MM.1S (cell line): ENCODE measurements around the gene ZNF124.

ENCODE experiments used
- DNase-seq: peaks from one replicate; pipeline ENCODE4 v3.0.0-alpha.2; 2015
- H2AFZ ChIP-seq: fragments of 300-600 bp; sonication (generic); 2 replicates; pipeline ENCODE4 v1.6.0; 2016; ENCODE audit warnings: antibody characterized with exemption, low read length
- H3F3A ChIP-seq: fragments of 300-600 bp; sonication (generic); 2 replicates; pipeline ENCODE4 v1.6.1; 2016; ENCODE audit warnings: mild to moderate bottlenecking, antibody characterized with exemption, low read length, moderate library complexity, mixed read lengths; ENCODE audit not compliant: insufficient read depth
- H3K27ac ChIP-seq: fragments of 300-600 bp; sonication (generic); 2 replicates; pipeline ENCODE4 v1.5.1; 2016; ENCODE audit warnings: mild to moderate bottlenecking, low read length
- H3K27me3 ChIP-seq: fragments of 300-600 bp; sonication (generic); replicated peaks from 2 replicates; pipeline ENCODE4 v1.6.0; 2016; ENCODE audit warnings: low read length; ENCODE audit not compliant: insufficient read depth
- H3K36me3 ChIP-seq: fragments of 300-600 bp; sonication (generic); replicated peaks from 2 replicates; pipeline ENCODE4 v1.6.1; 2016; ENCODE audit warnings: mild to moderate bottlenecking, low read length, mixed read lengths; ENCODE audit not compliant: insufficient read depth
- H3K4me1 ChIP-seq: fragments of 300-600 bp; sonication (generic); 2 replicates; pipeline ENCODE4 v1.6.1; 2016; ENCODE audit warnings: low read length, mixed read lengths
- H3K4me2 ChIP-seq: fragments of 300-600 bp; sonication (generic); 2 replicates; pipeline ENCODE4 v1.6.0; 2016; ENCODE audit warnings: low read depth, low read length
- H3K4me3 ChIP-seq: fragments of 300-600 bp; sonication (generic); 2 replicates; pipeline ENCODE4 v1.5.1; 2016; ENCODE audit warnings: low read length, mixed read lengths
- H3K79me2 ChIP-seq: fragments of 300-600 bp; sonication (generic); 2 replicates; pipeline ENCODE4 v1.6.1; 2016; ENCODE audit warnings: mixed run types, low read length, mixed read lengths
- H3K9ac ChIP-seq: fragments of 300-600 bp; sonication (generic); 2 replicates; pipeline ENCODE4 v1.6.1; 2016; ENCODE audit warnings: low read length, mixed read lengths
- H3K9me2 ChIP-seq: fragments of 300-600 bp; sonication (generic); replicated peaks from 2 replicates; pipeline ENCODE4 v1.6.1; 2016; ENCODE audit warnings: mild to moderate bottlenecking, low read length, mixed read lengths; ENCODE audit not compliant: insufficient read depth
- H3K9me3 ChIP-seq: fragments of 300-600 bp; sonication (generic); replicated peaks from 2 replicates; pipeline ENCODE4 v1.6.1; 2016; ENCODE audit warnings: mild to moderate bottlenecking, low read length, mixed read lengths; ENCODE audit not compliant: insufficient read depth
- H4K20me1 ChIP-seq: fragments of 300-600 bp; sonication (generic); 2 replicates; pipeline ENCODE4 v1.6.1; 2016; ENCODE audit warnings: mild to moderate bottlenecking, low read length, moderate library complexity, mixed read lengths; ENCODE audit not compliant: insufficient read depth
- CTCF ChIP-seq: fragments of 300-600 bp; sonication (generic); IDR thresholded peaks from 2 replicates; pipeline ENCODE4 v1.5.1; 2016; ENCODE audit warnings: antibody characterized with exemption, low read length, mixed read lengths
- EZH2 ChIP-seq: fragments of 300-600 bp; sonication (generic); optimal IDR thresholded peaks from 2 replicates; pipeline ENCODE3; 2017; ENCODE audit warnings: low read depth, mild to moderate bottlenecking, antibody characterized with exemption, low read length, mixed read lengths
- EZH2phosphoT487 ChIP-seq: fragments of 300-600 bp; sonication (generic); IDR thresholded peaks from 2 replicates; pipeline ENCODE4 v1.6.1; 2018; ENCODE audit warnings: antibody characterized with exemption, low read length

ZNF124 gene

GRCh38 chr1:247118946-247119446 lies 52.8 kb downstream of the ZNF124 start:
- no peak overlapping the region for H2AFZ ChIP-seq
- H3K4me3 ChIP-seq: no peak overlapping the region
- no peaks in the 10 kb centered on the region for H3K4me1 ChIP-seq
- H3K9ac ChIP-seq: no peak overlapping the region
- TF ChIP-seq EZH2: no peak
- TF ChIP-seq CTCF: peak; percentile 27
- no peaks in the 10 kb centered on the region for H3K9me3 ChIP-seq
- H4K20me1 ChIP-seq: no peaks in the 10 kb centered on the region
- no peaks in the 10 kb centered on the region for H3K9me2 ChIP-seq
- H3K4me2 ChIP-seq: no peak overlapping the region
- no peaks in the 10 kb centered on the region for H3K27me3 ChIP-seq
- H3K79me2 ChIP-seq: no peaks in the 10 kb centered on the region
- no peak overlapping the region for H3K27ac ChIP-seq
- DNase-seq: peak; percentile 9
- H3F3A ChIP-seq: no peaks in the 10 kb centered on the region
- no peaks in the 10 kb centered on the region for H3K36me3 ChIP-seq

- Histone ChIP-seq H3K27ac (no peak overlapping the region), H3K79me2 (no peaks in the 10 kb centered on the region), H3K36me3 (no peaks in the 10 kb centered on the region), H3K9ac (no peak overlapping the region), H3K9me2 (no peaks in the 10 kb centered on the region), H3K9me3 (no peaks in the 10 kb centered on the region), H3F3A (no peaks in the 10 kb centered on the region), H3K4me3 (no peak overlapping the region), H3K4me1 (no peaks in the 10 kb centered on the region), H3K27me3 (no peaks in the 10 kb centered on the region), H2AFZ (no peak overlapping the region), H3K4me2 (no peak overlapping the region), H4K20me1 (no peaks in the 10 kb centered on the region)
- no peak for DNase-seq
- TF ChIP-seq EZH2phosphoT487: no peak
Measured at GRCh38 chr1:247115545-247115944, 56.3 kb downstream of the ZNF124 start.

- DNase-seq: no peak
- no peaks in the 10 kb centered on the region for H4K20me1 ChIP-seq
- no peak overlapping the region for H3K4me3 ChIP-seq
- no peaks in the 10 kb centered on the region for H3K9me2 ChIP-seq
- H3K9ac ChIP-seq: no peak overlapping the region
- H3K36me3 ChIP-seq: no peaks in the 10 kb centered on the region
- H2AFZ ChIP-seq: no peak overlapping the region
- H3K9me3 ChIP-seq: no peaks in the 10 kb centered on the region
- H3K4me2 ChIP-seq: no peak overlapping the region
- H3K79me2 ChIP-seq: no peaks in the 10 kb centered on the region
- H3K27ac ChIP-seq: no peak overlapping the region
- no peaks in the 10 kb centered on the region for H3K4me1 ChIP-seq
- no peaks in the 10 kb centered on the region for H3F3A ChIP-seq
- TF ChIP-seq CTCF: no peak
- TF ChIP-seq EZH2phosphoT487: no peak
- TF ChIP-seq EZH2: no peak
- H3K27me3 ChIP-seq: no peaks in the 10 kb centered on the region
Measured at GRCh38 chr1:247115141-247115510, 56.7 kb downstream of the ZNF124 start.

GRCh38 chr1:247114351-247115140 lies 57.3 kb downstream of the ZNF124 start:
- H3K4me3 ChIP-seq: no peak overlapping the region
- no peak overlapping the region for H2AFZ ChIP-seq
- TF ChIP-seq EZH2 (no peak), CTCF (no peak), EZH2phosphoT487 (no peak)
- H3K4me1 ChIP-seq: no peaks in the 10 kb centered on the region
- H3K9me2 ChIP-seq: no peaks in the 10 kb centered on the region
- no peaks in the 10 kb centered on the region for H3K9me3 ChIP-seq
- H3K9ac ChIP-seq: no peak overlapping the region
- no peak overlapping the region for H3K27ac ChIP-seq
- no peaks in the 10 kb centered on the region; the same call in 1 of the 2 replicates for H3K27me3 ChIP-seq
- no peak overlapping the region for H3K4me2 ChIP-seq
- H3K79me2 ChIP-seq: no peaks in the 10 kb centered on the region
- no peaks in the 10 kb centered on the region for H3K36me3 ChIP-seq
- no peaks in the 10 kb centered on the region for H3F3A ChIP-seq
- H4K20me1 ChIP-seq: no peaks in the 10 kb centered on the region
- no peak for DNase-seq
